A673 (cell line): ENCODE measurements around the gene IPP.

Experiments used
- EZH2 ChIP-seq: fragments of 200-600 bp; sonication (generic); IDR thresholded peaks from 2 replicates; pipeline ENCODE4 v1.6.1; 2017; ENCODE audit warnings: borderline replicate concordance, low read depth, mild to moderate bottlenecking, mixed read lengths, antibody characterized with exemption, low read length; ENCODE audit not compliant: poor library complexity, severe bottlenecking
- TF ChIP-seq, protein P1 (sequence below): fragments of 300-800, 200-600 bp; sonication (generic); conservative IDR thresholded peaks from 2 replicates; pipeline ENCODE4 v1.5.1; 2017; ENCODE audit warnings: low read depth, mild to moderate bottlenecking, antibody characterized with exemption, low read length, moderate library complexity, mixed read lengths

DNA sequence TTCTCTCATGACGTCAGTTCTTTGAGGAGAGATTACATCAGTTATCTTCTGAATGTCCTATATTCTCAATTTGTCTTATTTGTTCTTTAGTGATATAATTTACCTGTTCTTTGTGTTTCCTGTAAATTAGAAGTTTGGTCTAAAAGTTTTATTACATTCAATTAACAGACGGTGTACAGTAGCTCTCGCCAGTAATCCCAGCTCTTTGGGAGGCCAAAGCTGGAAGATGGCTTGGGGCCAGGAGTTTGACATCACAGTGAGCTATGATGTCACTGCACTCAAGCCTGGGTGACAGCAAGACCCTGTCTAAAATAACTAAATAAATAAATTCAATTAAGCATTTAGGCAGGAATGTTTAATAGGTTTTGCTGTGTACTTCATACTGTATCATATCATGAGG is 25.3 kb upstream of the IPP start:
- TF ChIP-seq, protein P1, sequence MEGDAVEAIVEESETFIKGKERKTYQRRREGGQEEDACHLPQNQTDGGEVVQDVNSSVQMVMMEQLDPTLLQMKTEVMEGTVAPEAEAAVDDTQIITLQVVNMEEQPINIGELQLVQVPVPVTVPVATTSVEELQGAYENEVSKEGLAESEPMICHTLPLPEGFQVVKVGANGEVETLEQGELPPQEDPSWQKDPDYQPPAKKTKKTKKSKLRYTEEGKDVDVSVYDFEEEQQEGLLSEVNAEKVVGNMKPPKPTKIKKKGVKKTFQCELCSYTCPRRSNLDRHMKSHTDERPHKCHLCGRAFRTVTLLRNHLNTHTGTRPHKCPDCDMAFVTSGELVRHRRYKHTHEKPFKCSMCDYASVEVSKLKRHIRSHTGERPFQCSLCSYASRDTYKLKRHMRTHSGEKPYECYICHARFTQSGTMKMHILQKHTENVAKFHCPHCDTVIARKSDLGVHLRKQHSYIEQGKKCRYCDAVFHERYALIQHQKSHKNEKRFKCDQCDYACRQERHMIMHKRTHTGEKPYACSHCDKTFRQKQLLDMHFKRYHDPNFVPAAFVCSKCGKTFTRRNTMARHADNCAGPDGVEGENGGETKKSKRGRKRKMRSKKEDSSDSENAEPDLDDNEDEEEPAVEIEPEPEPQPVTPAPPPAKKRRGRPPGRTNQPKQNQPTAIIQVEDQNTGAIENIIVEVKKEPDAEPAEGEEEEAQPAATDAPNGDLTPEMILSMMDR = no peak
- no peak for TF ChIP-seq EZH2
